Activated T-helper 1 cell treated with anti-CD3 and anti-CD28 coated beads, Interleukin-12 subunit alpha, Interleukin-12 subunit beta, Interleukin-2, Interleukin-4 antibody, amounts not matched to agents 30 ng/mL and 10 ng/mL and 1 ng/mL, durations not matched to agents 14 hours and 24 hours and 36 hours (primary cell): ENCODE results near the gene NPR1. TPM values are rescaled to one million over a fixed set of nuclear protein-coding genes. Genes with fewer than 3 reads are reported as not detected.
"Not testable (repeated sequence)": the region's sequence is repeated elsewhere in the genome, so short reads cannot be mapped to it uniquely, and the experiment has no call there.

Experiments used
- DNase-seq: peaks from one replicate; pipeline ENCODE4 v3.0.0; 2021; ENCODE audit warnings: low spot score
- H3K27ac Mint-ChIP-seq: one replicate; pipeline ENCODE4 v1.8.0; 2021; ENCODE audit warnings: mild to moderate bottlenecking, mixed read lengths
- H3K27me3 Mint-ChIP-seq: one replicate; pipeline ENCODE4 v1.8.0; 2022; ENCODE audit warnings: mild to moderate bottlenecking, moderate library complexity, mixed read lengths; ENCODE audit not compliant: insufficient read depth
- H3K36me3 Mint-ChIP-seq: one replicate; pipeline ENCODE4 v1.8.0; 2021; ENCODE audit warnings: low read depth, mixed read lengths
- H3K4me1 Mint-ChIP-seq: one replicate; pipeline ENCODE4 v1.8.0; 2021; ENCODE audit warnings: low read depth, mixed read lengths
- H3K4me3 Mint-ChIP-seq: one replicate; pipeline ENCODE4 v1.8.0; 2021; ENCODE audit warnings: mild to moderate bottlenecking, moderate library complexity, mixed read lengths
- H3K9me3 Mint-ChIP-seq: one replicate; pipeline ENCODE4 v1.8.0; 2021; ENCODE audit warnings: mixed read lengths
- intact Hi-C: fragments of 100-400 bp; cut with micrococcal nuclease; formaldehyde crosslinking; loops from one replicate; pipeline ENCODE4 v1.15.1; 2024
- total RNA-seq: library from RNA; stranded (reverse); gene quantifications from 2 replicates; pipeline ENCODE4 v1.2.3, GENCODE V29; 2022

Gene NPR1
- total RNA-seq, 1 donor from 2014 or later = 0.05 TPM

GRCh38 chr1:153658400-153659174, 19.9 kb upstream of the NPR1 start, which contains the start of gene SNAPIN:
SNAPIN (plus strand) TSS chr1:153658703; CDS start chr1:153658744, 41 bp downstream.
- Mint-ChIP-seq H3K4me1 (peaks cover 11% of the 10 kb centered on the region), H3K27ac (peak within 1 kb of the TSS; percentile 84), H3K36me3 (peaks cover 24% of the 10 kb centered on the region), H3K4me3 (peak within 1 kb of the TSS; percentile 96), H3K9me3 (no peaks in the 10 kb centered on the region), H3K27me3 (no peaks in the 10 kb centered on the region)
- intact Hi-C loops = loop anchor here (1.0 kb wide), 4 partner anchors 12 to 122 kb away; partner anchors contain the start of genes CHTOP and ILF2
- DNase-seq = peak; percentile 90

GRCh38 chr1:153659175-153659534, 19.3 kb upstream of the NPR1 start:
- Mint-ChIP-seq H3K4me3 (peak overlapping the region; percentile 96), H3K27ac (peak overlapping the region; percentile 84), H3K36me3 (peaks cover 26% of the 10 kb centered on the region), H3K27me3 (no peaks in the 10 kb centered on the region), H3K9me3 (no peaks in the 10 kb centered on the region), H3K4me1 (peaks cover 11% of the 10 kb centered on the region)
- intact Hi-C loops = no loop called here
- DNase-seq = no peak

- no peak for DNase-seq
- H3K36me3 Mint-ChIP-seq = peaks cover 30% of the 10 kb centered on the region
- intact Hi-C loops = no loop called here
Measured at GRCh38 chr1:153659656-153660055, 18.8 kb upstream of the NPR1 start.

GRCh38 chr1:153661111-153661708, 17.3 kb upstream of the NPR1 start:
- H3K27me3 Mint-ChIP-seq = no peaks in the 10 kb centered on the region
- peak overlapping the region; percentile 56 for H3K4me3 Mint-ChIP-seq
- peaks cover 11% of the 10 kb centered on the region for H3K4me1 Mint-ChIP-seq
- DNase-seq = no peak
- intact Hi-C loops = no loop called here
- peaks cover 41% of the 10 kb centered on the region for H3K36me3 Mint-ChIP-seq
- peak overlapping the region; percentile 4 for H3K27ac Mint-ChIP-seq
- H3K9me3 Mint-ChIP-seq = no peaks in the 10 kb centered on the region

More at GRCh38 chr1:153659656-153660055, 18.8 kb upstream of the NPR1 start:
- Mint-ChIP-seq H3K4me3 (peak overlapping the region; percentile 96), H3K4me1 (peaks cover 11% of the 10 kb centered on the region), H3K27me3 (no peaks in the 10 kb centered on the region), H3K27ac (peak overlapping the region; percentile 84), H3K9me3 (no peaks in the 10 kb centered on the region)

GRCh38 chr1:153662269-153662668, 16.2 kb upstream of the NPR1 start:
- Mint-ChIP-seq H3K4me3 (no peak overlapping the region), H3K27ac (no peak overlapping the region), H3K9me3 (no peaks in the 10 kb centered on the region), H3K36me3 (peaks cover 48% of the 10 kb centered on the region), H3K27me3 (no peaks in the 10 kb centered on the region), H3K4me1 (peaks cover 11% of the 10 kb centered on the region)
- intact Hi-C loops = no loop called here
- no peak for DNase-seq

- DNase-seq = no peak
- Mint-ChIP-seq H3K9me3 (no peaks in the 10 kb centered on the region), H3K27ac (no peak overlapping the region), H3K27me3 (no peaks in the 10 kb centered on the region), H3K4me3 (no peak overlapping the region), H3K4me1 (peaks cover 18% of the 10 kb centered on the region), H3K36me3 (peaks cover 57% of the 10 kb centered on the region)
- intact Hi-C loops = no loop called here
Measured at GRCh38 chr1:153663211-153663610, 15.3 kb upstream of the NPR1 start.

- no peak for DNase-seq
- intact Hi-C loops = no loop called here
- Mint-ChIP-seq H3K27ac (no peak overlapping the region), H3K4me1 (peaks cover 29% of the 10 kb centered on the region), H3K9me3 (no peaks in the 10 kb centered on the region), H3K36me3 (peaks cover 58% of the 10 kb centered on the region), H3K4me3 (peak overlapping the region; percentile 12), H3K27me3 (no peaks in the 10 kb centered on the region)
Measured at GRCh38 chr1:153667439-153667838, 11.0 kb upstream of the NPR1 start.

- H3K4me1 Mint-ChIP-seq = peaks cover 29% of the 10 kb centered on the region
- H3K27ac Mint-ChIP-seq, DNase-seq, H3K27me3 Mint-ChIP-seq, intact Hi-C loops, H3K9me3 Mint-ChIP-seq, H3K4me3 Mint-ChIP-seq: not testable (repeated sequence)
- H3K36me3 Mint-ChIP-seq = peaks cover 51% of the 10 kb centered on the region
Measured at GRCh38 chr1:153668672-153669071, 9.8 kb upstream of the NPR1 start.

GRCh38 chr1:153669606-153670005, 8.9 kb upstream of the NPR1 start:
- Mint-ChIP-seq H3K4me3 (no peak overlapping the region), H3K9me3 (no peaks in the 10 kb centered on the region), H3K27me3 (no peaks in the 10 kb centered on the region), H3K36me3 (peaks cover 43% of the 10 kb centered on the region), H3K4me1 (peaks cover 29% of the 10 kb centered on the region), H3K27ac (no peak overlapping the region)
- DNase-seq = no peak
- intact Hi-C loops = loop anchor here (1.0 to 10.0 kb wide), 8 partner anchors 11 to 1655 kb away; partner anchors contain the start of genes RUSC1, S100A4, S100A6 and SNAPIN

- peaks cover 29% of the 10 kb centered on the region for H3K4me1 Mint-ChIP-seq
- no peaks in the 10 kb centered on the region for H3K9me3 Mint-ChIP-seq
- H3K27ac Mint-ChIP-seq = no peak overlapping the region
- no peak for DNase-seq
- H3K36me3 Mint-ChIP-seq = peaks cover 36% of the 10 kb centered on the region
- H3K4me3 Mint-ChIP-seq = no peak overlapping the region
- no peaks in the 10 kb centered on the region for H3K27me3 Mint-ChIP-seq
- intact Hi-C loops = loop anchor here (1.0 to 10.0 kb wide), 8 partner anchors 12 to 1654 kb away; partner anchors contain the start of genes RUSC1, S100A4, S100A6 and SNAPIN
Measured at GRCh38 chr1:153670257-153670858, 8.1 kb upstream of the NPR1 start.

GRCh38 chr1:153670859-153671627, 7.4 kb upstream of the NPR1 start, which contains the start of gene ILF2:
ILF2 (minus strand) TSS chr1:153670993; CDS start chr1:153670922, 71 bp downstream.
- Mint-ChIP-seq H3K4me3 (no peak within 1 kb of the TSS), H3K9me3 (no peaks in the 10 kb centered on the region), H3K27ac (peak within 1 kb of the TSS; percentile 56), H3K4me1 (peaks cover 29% of the 10 kb centered on the region), H3K36me3 (peaks cover 31% of the 10 kb centered on the region), H3K27me3 (no peaks in the 10 kb centered on the region)
- intact Hi-C loops = loop anchor here (1.0 to 10.0 kb wide), 17 partner anchors 8 to 1654 kb away; partner anchors contain the start of genes CHTOP, CRTC2, JTB and RAB13
- peak; percentile 96 for DNase-seq
